HG02678 (cell line): ENCODE measurements around the gene ZNF37A.
"Not testable (repeated sequence)": the region's sequence is repeated elsewhere in the genome, so short reads cannot be mapped to it uniquely, and the experiment has no call there.

ENCODE experiments used
- ATAC-seq: cut with Tn5 transposase; IDR thresholded peaks from one replicate; pipeline ENCODE4 v1.9.1; 2021; ENCODE audit warnings: mild to moderate bottlenecking, moderate library complexity; ENCODE audit not compliant: unreplicated experiment

ZNF37A gene

DNA sequence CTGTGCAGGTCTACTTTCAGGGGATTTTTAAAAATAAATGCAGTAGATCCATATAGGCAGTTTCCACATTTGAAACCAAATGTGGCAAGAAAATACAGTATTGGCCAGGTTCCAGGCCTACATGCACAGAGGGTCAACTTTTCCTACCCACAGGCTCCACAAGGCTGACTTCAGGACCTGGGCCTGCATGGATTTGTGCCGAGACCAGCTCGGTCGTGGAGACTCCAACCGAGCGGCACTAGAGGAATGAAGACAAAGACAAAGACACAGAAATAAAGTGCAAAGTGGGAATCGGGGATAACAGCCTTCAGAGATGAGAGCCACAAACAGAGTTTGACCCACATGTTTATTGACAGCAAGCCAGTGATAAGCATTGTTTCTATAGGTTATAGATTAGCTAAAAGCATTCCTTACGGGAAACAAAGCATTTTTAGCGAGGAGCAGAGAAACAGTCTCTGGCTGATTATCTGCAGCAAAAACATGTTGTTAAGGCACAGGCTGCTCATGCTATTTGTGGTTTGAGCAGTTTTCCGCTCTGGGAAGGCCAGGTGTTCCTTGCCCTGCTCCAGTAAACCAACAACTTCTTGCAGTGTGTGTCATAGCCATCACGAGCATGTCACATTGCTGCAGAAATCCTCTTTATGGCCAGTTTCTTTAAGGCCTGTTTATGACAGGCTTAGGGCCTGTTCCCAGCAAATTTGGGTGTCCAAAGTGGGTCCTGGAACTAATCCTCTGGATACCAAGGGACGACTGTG lies 52.6 kb downstream of the ZNF37A start:
- no peak for ATAC-seq

DNA sequence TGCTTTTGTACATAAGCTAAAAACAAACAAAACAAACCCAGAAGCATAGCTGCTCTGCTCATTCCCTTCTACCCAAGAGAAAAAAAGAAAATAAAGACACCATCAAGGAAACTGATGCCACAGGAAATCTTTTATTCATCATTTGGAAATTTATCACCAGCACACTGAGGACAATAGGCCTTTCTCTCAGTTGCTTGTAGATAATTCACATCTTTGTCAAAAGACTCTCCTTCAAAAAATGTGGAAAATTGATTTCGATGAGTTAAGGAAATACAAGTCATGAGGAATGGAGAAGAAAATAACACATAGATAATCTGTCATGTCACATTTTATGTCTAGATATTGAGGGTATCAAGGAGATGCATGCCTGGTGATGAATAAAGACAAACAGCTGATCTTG lies 53.5 kb downstream of the ZNF37A start:
- no peak for ATAC-seq

DNA sequence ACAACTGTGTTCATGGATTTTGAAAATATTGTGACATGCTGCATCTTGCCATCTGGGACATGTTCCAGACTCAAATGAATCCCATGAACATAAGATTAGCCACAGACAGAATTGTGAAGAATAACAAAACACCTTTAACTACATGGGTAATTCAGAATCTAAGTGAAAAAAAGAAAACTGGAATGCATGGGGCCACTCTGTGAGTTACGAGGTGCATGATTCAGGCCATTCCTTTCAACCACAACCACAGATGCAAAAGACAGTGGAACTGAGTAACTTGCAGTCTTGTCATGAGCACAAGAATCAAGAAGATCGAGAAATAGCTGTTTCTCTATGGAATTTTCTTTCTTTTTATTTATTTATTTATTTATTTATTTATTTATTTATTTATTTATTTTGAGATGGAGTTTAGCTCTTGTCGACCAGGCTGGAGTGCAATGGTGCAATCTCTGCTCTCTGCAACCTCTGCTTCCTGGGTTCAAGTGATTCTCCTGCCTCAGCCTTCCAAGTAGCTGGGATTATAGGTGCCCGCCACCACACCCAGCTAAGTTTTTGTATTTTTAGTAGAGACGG lies 56.8 kb downstream of the ZNF37A start:
- not testable (repeated sequence) for ATAC-seq

DNA sequence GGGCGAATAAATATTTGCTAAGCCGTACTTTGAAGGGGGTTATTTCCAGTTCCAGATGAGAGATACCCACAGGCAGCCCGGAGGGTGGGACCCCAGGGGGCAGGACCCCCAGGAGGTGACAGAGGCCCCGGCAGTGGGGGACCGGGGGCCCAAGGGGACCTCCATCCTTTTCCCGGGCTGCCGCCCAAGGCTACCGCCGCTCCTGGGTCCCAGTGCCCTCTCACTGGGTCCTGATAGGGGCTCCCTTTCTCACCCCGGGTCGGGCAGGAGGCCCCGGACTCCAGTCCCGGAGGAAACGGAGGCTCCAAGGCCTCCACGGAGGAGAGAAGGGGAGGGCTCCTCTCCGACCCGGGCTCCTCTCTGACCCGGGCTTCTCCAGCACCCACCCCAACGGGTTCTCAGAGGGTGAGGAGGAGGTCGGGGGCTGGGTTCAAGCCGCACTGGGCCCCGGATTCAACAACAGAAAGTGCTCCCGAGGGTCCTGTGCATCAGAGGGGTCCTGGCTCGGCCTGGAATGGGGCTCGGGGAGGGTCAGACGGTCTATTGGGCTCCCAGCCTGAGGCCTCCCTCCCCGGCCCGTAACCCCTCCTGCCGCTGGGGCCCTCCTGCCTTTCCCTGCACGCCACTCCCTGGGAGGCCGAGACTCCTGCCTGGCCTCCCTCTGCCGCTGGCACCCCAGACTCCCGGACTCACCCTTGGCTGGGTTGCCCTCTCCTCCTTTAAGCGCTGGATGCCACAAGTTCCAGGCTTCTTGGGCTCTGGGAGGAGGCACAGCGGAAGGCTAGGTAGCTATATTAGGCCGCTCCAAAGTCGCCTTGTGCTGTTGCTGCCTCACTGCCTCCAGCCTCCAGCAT lies 62.5 kb downstream of the ZNF37A start:
- ATAC-seq, result no peak

DNA sequence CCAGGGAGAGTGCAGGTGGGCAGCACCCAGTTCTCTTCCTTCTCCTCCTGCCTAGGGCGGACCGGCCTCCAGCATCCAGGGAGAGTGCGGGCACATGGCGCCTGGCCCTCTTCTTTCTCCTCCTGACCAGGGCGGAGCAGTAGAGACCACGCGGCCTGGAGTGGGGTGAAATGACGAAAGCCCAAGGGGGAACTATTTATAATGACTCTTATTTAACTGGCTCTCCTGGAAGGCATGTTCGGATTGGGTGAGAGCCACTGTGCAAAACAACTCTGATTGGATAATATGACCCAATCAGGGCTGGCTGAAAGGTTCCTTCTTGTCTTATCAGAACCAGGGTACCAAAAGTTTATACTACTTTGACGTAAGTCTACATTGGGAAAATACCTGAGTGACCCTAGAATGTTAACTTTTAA lies 63.1 kb downstream of the ZNF37A start:
- ATAC-seq, result no peak

DNA sequence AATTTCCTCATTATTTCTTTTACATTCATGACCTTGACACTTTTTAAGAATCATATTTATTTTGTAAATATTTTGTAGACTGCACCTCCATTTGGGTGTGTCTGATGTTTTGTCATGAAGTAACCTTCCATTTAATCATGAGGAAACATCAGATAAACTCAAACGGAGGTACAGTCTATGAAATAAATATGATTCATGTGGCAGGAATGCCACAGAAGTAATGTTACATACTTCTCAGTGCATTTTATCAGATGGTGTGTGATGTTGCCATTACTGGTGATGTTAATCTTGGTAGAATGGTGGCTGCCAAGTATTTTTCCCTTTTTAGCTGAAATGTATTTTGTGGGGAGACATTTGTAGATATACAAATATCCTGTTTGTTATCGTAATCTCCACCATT lies 64.9 kb downstream of the ZNF37A start:
- no peak for ATAC-seq

DNA sequence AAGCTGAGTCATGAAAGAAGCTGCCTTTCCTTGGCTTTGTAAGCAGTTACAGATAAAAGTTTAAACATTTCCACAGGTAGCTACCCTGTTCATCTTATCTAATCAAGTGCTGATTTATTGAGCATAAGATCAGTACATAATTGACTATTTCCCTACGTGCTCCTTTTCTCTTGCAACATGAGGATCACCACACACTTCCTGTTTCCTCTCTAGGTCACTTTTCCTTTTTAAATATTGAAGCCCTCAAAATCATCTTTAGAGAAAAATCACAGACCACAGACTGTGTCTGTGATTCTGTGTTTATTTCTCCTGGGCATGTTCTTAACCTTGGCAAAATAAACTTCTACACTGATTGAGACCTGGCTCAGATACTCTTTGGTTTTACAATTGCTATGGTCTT lies 69.5 kb downstream of the ZNF37A start:
- ATAC-seq, result no peak

DNA sequence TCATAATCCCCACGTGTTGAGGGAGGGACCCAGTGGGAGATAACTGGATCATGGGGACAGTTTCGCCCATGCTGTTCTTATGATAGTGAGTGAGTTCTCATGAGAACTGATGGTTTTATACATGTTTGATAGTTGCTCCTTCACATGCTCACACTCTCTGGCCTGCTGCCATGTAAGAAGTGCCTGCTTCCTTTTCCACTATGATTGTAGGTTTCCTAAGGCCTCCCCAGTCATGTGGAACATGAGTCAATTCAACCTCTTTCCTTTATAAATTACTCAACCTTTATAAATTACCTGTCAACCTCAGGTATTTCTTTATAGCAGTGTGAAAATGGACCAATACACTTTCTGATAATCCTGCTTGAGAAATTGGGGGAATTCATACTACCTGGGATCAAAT lies 80.2 kb downstream of the ZNF37A start:
- no peak for ATAC-seq

DNA sequence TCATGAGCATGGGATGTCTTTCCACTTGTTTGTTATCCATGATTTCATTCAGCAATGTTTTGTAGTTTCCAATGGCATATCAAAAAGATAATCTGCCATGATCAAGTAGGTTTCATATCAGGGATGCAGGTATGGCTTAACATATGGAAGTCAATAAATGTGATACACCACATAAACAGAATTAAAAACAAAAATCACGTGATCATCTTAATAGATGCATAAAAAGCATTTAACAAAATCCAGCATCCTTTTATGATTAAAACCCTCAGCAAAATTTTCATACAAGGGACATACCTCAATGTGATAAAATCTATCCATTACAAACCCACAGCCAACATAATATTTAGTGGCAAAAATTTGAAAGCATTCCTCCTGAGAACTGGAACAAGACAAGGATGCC lies 90.3 kb downstream of the ZNF37A start:
- ATAC-seq, result no peak
